Endothelial cell (in vitro differentiated cells): ENCODE measurements around the gene SLC26A8. TPM values are rescaled to one million over a fixed set of nuclear protein-coding genes. Genes with fewer than 3 reads are reported as not detected.

Experiments used
- DNase-seq: peaks from one replicate; pipeline ENCODE4 v3.0.0; 2021; ENCODE audit warnings: low spot score
- H3K27ac Mint-ChIP-seq: one replicate; pipeline ENCODE4 v1.8.0; 2021; ENCODE audit warnings: mixed read lengths, inconsistent platforms; ENCODE audit not compliant: unreplicated experiment
- H3K27me3 Mint-ChIP-seq: one replicate; pipeline ENCODE4 v1.8.0; 2021; ENCODE audit warnings: mild to moderate bottlenecking, moderate library complexity, mixed read lengths, inconsistent platforms; ENCODE audit not compliant: unreplicated experiment
- H3K36me3 Mint-ChIP-seq: one replicate; pipeline ENCODE4 v1.8.0; 2021; ENCODE audit warnings: mild to moderate bottlenecking, low read depth, mixed read lengths, inconsistent platforms; ENCODE audit not compliant: unreplicated experiment
- H3K4me1 Mint-ChIP-seq: one replicate; pipeline ENCODE4 v1.8.0; 2021; ENCODE audit warnings: mild to moderate bottlenecking, mixed read lengths, inconsistent platforms; ENCODE audit not compliant: unreplicated experiment
- H3K4me3 Mint-ChIP-seq: one replicate; pipeline ENCODE4 v1.8.0; 2021; ENCODE audit warnings: mild to moderate bottlenecking, mixed read lengths, inconsistent platforms; ENCODE audit not compliant: unreplicated experiment
- H3K9me3 Mint-ChIP-seq: one replicate; pipeline ENCODE4 v1.8.0; 2021; ENCODE audit warnings: mixed read lengths, inconsistent platforms; ENCODE audit not compliant: unreplicated experiment
- total RNA-seq: library from RNA; stranded (reverse); fragmentation: NEBNext Ultra II Directional; extraction: Animal tissue kit (Norgen Biotek cat#: 25700); gene quantifications from one replicate; pipeline ENCODE4 v1.2.1, GENCODE V29; 2021; ENCODE audit not compliant: unreplicated experiment
- TF ChIP-seq, protein P1 (sequence below): fragments of 200-600 bp; sonication (generic); IDR thresholded peaks from one replicate; pipeline ENCODE4 v1.5.0; 2021; ENCODE audit warnings: antibody characterized with exemption; ENCODE audit not compliant: unreplicated experiment

SLC26A8 gene
- total RNA-seq, 1 donor from 2014 or later = 0.97 TPM

DNA sequence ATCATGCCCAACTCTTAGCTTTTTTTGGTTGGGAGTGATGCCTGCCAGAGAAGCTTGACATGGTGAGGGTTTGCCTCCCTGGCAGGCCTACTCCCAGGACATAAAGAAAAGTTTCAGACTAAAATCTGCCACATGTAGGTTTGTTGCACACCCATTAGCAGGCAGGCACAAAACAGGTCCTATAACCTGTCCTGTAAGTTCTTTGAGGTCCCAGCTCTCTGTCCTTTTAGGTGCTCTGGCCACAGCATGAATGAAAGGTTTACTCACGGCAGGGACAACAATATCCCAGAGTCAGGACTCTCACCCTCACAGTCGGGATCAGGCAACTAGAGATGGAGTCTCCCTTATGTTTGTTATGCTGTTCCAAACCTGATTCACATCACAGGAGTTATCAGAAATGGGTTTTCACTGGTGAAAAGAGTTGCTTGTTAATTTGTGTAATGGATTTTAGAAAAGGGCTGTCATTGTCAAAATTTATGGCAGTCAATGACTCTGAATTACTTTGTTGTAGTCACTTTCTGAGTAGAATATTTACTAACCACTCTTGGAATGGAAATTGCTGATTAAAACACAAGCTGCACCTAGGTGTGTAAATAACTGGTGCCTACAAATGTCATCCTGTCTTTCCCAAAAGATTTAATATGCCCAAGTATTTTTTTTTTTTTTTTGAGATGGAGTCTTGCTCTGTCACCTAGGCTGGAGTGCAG lies 97.8 kb downstream of the SLC26A8 start:
- TF ChIP-seq, protein P1, sequence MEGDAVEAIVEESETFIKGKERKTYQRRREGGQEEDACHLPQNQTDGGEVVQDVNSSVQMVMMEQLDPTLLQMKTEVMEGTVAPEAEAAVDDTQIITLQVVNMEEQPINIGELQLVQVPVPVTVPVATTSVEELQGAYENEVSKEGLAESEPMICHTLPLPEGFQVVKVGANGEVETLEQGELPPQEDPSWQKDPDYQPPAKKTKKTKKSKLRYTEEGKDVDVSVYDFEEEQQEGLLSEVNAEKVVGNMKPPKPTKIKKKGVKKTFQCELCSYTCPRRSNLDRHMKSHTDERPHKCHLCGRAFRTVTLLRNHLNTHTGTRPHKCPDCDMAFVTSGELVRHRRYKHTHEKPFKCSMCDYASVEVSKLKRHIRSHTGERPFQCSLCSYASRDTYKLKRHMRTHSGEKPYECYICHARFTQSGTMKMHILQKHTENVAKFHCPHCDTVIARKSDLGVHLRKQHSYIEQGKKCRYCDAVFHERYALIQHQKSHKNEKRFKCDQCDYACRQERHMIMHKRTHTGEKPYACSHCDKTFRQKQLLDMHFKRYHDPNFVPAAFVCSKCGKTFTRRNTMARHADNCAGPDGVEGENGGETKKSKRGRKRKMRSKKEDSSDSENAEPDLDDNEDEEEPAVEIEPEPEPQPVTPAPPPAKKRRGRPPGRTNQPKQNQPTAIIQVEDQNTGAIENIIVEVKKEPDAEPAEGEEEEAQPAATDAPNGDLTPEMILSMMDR = no peak
- Mint-ChIP-seq H3K9me3 (no peaks in the 10 kb centered on the region), H3K27me3 (peaks cover 2% of the 10 kb centered on the region), H3K27ac (no peak overlapping the region), H3K4me1 (no peaks in the 10 kb centered on the region), H3K4me3 (no peak overlapping the region), H3K36me3 (no peaks in the 10 kb centered on the region)
- no peak for DNase-seq

DNA sequence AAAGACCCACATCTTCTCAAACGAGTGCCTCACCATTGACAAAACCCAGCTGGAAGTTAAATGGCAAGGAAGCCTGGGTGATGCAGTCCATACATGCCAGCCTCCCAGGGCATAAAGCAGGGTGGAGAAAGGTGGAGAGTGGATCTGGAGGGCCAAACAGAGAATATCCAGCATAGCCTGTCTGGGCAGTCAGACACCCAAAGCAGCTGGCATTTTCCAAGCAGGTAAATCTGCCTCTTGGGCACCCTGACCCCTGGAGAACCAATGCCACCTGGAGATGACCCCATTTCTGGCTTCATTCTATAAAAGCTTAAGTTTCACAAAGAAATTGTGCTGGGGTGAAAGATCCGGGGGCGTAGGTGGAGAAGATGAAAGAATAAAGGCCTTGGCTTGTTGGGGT lies 98.5 kb downstream of the SLC26A8 start:
- H3K27ac Mint-ChIP-seq = no peak overlapping the region
- H3K4me1 Mint-ChIP-seq = peaks cover 3% of the 10 kb centered on the region
- H3K36me3 Mint-ChIP-seq = no peaks in the 10 kb centered on the region
- DNase-seq = no peak
- no peaks in the 10 kb centered on the region for H3K9me3 Mint-ChIP-seq
- H3K4me3 Mint-ChIP-seq = no peak overlapping the region
- H3K27me3 Mint-ChIP-seq = peaks cover 2% of the 10 kb centered on the region
- TF ChIP-seq, protein P1 = no peak

DNA sequence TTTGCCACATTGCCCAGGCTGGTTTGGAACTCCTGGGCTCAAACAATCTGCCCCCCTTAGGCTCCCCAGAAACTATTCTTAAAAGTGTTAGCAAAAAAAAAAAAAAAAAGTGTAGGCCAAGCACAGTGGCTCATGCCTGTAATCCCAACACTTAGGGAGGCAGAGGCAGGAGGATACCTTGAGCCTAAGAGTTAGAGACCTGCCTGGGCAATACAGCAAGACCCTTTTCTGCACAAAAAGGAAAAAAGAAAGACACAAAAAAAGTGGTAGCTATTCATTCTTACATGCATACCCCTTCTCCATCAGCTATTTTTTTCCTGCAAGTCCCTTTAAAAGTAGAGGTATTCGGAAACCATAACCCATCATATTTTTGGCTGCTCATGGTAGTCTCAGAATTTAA lies 100.3 kb downstream of the SLC26A8 start:
- Mint-ChIP-seq H3K4me1 (peaks cover 12% of the 10 kb centered on the region), H3K4me3 (no peak overlapping the region), H3K27me3 (peaks cover 6% of the 10 kb centered on the region), H3K36me3 (peaks cover 3% of the 10 kb centered on the region), H3K9me3 (no peaks in the 10 kb centered on the region), H3K27ac (no peak overlapping the region)
- DNase-seq = no peak
- TF ChIP-seq, protein P1 = no peak

DNA sequence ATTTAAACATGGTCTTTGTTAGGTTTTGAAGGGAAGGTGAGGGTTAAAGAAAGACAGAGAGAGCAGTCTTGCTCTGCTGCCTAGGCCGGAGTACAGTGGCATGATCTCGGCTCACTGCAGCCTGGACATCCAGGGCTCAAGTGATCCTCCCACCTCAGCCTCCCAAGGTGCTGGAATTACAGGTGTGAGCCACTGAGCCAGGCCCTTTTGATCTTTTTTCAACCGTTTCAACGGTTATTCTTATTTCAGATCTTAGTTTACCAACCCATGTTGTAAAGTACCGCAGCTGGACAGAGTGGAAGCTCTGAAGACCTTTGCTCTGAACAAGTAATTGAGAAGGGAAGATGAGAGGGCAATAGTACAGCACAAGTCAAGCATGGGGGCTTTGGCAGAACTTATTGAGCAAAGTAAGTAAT lies 102.3 kb downstream of the SLC26A8 start:
- TF ChIP-seq, protein P1 = no peak
- H3K27me3 Mint-ChIP-seq = peaks cover 6% of the 10 kb centered on the region
- peaks cover 22% of the 10 kb centered on the region for H3K4me1 Mint-ChIP-seq
- no peak for DNase-seq
- H3K36me3 Mint-ChIP-seq = peaks cover 3% of the 10 kb centered on the region
- H3K27ac Mint-ChIP-seq = no peak overlapping the region
- no peaks in the 10 kb centered on the region for H3K9me3 Mint-ChIP-seq
- H3K4me3 Mint-ChIP-seq = peak overlapping the region; percentile 62
